Epithelial cell of esophagus (primary cell): Measurements from ENCODE around the gene GLRX5.

ENCODE experiments used
- DNase-seq: peaks from one replicate; pipeline ENCODE4 v3.0.0; 2010; ENCODE audit warnings: low read depth
- H3K4me3 ChIP-seq: 2 replicates; pipeline ENCODE4 v1.5.1; 2011; ENCODE audit warnings: mild to moderate bottlenecking, low read length, control low read depth
- TF ChIP-seq, protein P1 (sequence below): IDR thresholded peaks from 2 replicates; pipeline ENCODE4 v1.5.1; 2011; ENCODE audit warnings: low read depth, mild to moderate bottlenecking, low read length, control low read depth, inconsistent platforms; ENCODE audit not compliant: insufficient read depth; ENCODE audit errors: missing control alignments

GLRX5 gene

DNA sequence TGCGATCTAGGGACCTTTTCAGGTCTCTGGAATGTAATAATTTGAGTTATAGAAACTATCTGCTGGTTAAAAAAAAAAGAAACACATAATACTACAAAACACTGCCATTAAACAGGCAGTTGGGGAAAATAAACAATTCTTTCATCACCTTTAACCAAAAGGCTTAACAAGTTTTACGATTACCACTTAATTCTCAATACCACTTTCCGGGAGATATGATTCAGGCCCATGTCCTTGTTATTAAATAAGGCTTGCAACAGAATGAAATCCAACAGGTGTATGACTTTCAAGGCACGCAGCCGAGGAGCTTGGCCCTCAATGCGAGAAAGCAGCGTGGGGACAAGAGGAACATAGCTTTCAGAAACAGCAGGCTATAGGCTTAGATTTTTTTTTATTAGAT, 5.6 kb upstream of the GLRX5 start:
- H3K4me3 ChIP-seq: no peak overlapping the region
- TF ChIP-seq, protein P1, sequence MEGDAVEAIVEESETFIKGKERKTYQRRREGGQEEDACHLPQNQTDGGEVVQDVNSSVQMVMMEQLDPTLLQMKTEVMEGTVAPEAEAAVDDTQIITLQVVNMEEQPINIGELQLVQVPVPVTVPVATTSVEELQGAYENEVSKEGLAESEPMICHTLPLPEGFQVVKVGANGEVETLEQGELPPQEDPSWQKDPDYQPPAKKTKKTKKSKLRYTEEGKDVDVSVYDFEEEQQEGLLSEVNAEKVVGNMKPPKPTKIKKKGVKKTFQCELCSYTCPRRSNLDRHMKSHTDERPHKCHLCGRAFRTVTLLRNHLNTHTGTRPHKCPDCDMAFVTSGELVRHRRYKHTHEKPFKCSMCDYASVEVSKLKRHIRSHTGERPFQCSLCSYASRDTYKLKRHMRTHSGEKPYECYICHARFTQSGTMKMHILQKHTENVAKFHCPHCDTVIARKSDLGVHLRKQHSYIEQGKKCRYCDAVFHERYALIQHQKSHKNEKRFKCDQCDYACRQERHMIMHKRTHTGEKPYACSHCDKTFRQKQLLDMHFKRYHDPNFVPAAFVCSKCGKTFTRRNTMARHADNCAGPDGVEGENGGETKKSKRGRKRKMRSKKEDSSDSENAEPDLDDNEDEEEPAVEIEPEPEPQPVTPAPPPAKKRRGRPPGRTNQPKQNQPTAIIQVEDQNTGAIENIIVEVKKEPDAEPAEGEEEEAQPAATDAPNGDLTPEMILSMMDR: no peak
- no peak for DNase-seq

DNA sequence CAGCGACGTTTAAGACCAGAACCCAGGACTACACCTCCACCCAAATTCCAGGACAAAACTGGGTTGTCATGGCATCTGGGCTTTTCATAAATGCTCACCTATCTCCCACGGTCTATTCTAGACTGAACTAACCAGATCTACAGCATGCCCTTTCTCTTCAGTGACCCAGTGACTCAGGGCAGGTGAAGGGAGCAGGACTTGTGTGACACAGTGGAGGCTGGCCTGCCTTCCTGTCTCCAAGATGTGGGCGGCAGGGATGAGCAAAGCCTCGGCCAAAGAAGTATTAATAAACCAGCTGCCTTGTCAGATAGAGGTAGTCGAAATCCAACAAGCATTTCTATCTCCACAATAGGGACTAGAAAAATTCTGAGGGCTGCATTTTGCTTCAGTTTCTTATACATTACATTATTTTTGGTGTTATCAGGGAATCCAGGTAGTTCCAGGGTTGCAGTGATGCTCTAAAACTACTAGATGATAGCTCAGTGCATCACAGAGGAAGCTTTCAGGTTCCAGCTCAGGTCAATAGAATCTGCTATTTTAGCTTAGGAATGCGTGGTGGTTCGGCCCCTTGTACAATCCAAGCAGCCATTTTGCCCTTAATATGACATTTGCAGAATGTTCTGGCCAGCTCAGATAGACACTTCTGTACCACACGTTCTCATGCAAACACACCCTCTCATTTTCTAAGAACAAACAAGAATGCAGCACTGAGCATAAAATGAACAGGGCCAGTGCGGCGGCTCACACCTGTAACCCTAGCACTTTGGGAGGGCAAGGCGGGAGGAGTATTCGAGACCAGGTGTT, 4.2 kb upstream of the GLRX5 start:
- TF ChIP-seq, protein P1: no peak
- H3K4me3 ChIP-seq: no peak overlapping the region
- peak; percentile 66 for DNase-seq

DNA sequence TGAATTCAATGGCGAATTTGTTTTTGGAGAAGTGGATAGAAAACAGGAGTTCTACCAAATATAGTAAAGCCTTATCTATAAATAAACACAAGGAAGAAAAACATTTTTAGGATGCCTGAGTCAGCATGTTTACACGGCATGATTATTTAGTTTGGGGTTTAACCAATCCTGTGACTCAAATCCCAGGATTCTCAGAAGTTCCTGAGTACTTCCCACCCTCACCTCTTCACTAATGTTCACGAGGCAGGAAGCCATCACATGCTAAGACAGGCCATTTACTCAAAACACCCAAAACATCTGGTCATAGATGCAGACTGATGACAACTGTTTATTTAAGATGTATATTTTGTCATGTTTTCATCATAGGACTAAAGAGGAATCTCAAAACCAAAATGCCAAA, 3.4 kb upstream of the GLRX5 start:
- peak; percentile 86 for DNase-seq
- TF ChIP-seq, protein P1: no peak
- H3K4me3 ChIP-seq: no peak overlapping the region

GRCh38 chr14:95531969-95532368, 2.9 kb upstream of the GLRX5 start:
- no peak overlapping the region for H3K4me3 ChIP-seq
- DNase-seq: no peak
- TF ChIP-seq, protein P1: no peak

GRCh38 chr14:95533391-95533821, 1.4 kb upstream of the GLRX5 start:
- DNase-seq: peak; percentile 27
- TF ChIP-seq, protein P1: no peak
- H3K4me3 ChIP-seq: peak overlapping the region; percentile 68

DNA sequence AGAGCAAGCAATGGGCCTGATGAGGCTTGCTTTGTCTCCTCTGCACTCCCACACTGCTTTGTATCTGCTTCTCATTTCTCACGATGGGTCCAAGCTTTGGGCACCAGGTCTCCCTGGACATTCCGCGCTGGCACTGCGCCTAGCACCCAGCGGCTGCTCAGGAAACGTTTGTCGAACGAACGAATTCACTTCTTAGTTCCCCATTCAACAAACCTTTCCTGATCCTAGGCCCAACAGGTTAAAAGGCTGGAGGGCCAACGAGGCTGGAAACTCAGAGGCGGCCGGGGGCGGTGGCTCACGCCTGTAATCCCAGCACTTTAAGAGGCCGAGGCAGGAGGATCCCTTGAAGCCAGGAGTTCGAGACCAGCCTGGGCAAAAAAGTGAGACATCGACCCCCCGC, 1.0 kb upstream of the GLRX5 start:
- no peak for DNase-seq
- TF ChIP-seq, protein P1: no peak
- peak overlapping the region; percentile 68 for H3K4me3 ChIP-seq
